Frontal cortex (tissue), 4 donors: ENCODE measurements around the gene GSDME. TPM values are rescaled to one million over a fixed set of nuclear protein-coding genes. Genes with fewer than 3 reads are reported as not detected.

Source experiments
- DNase-seq, 2 donors: peaks; one replicate each; pipeline ENCODE4 v3.0.0; 2012; ENCODE audit warnings: low spot score in 2 of 2
- FAIRE-seq: peaks from 2 replicates; lab custom pipeline; 2012; peaks lifted over from hg19 to GRCh38; lab: Jason Lieb, UNC
- total RNA-seq: library from RNA; depleted of rRNA; stranded (reverse); fragments of >200 nt; gene quantifications from one replicate; pipeline ENCODE4 v1.2.3, GENCODE V29; 2014
- donor health status: control.
- donor health status: control.
- donor health status: control.

The GSDME gene
- total RNA-seq, 1 donor from 2014 or later, result 39.5 TPM

GRCh38 chr7:24668927-24669635 lies 88.2 kb downstream of the GSDME start:
- DNase-seq, result no peak
- FAIRE-seq, result no peak

DNA sequence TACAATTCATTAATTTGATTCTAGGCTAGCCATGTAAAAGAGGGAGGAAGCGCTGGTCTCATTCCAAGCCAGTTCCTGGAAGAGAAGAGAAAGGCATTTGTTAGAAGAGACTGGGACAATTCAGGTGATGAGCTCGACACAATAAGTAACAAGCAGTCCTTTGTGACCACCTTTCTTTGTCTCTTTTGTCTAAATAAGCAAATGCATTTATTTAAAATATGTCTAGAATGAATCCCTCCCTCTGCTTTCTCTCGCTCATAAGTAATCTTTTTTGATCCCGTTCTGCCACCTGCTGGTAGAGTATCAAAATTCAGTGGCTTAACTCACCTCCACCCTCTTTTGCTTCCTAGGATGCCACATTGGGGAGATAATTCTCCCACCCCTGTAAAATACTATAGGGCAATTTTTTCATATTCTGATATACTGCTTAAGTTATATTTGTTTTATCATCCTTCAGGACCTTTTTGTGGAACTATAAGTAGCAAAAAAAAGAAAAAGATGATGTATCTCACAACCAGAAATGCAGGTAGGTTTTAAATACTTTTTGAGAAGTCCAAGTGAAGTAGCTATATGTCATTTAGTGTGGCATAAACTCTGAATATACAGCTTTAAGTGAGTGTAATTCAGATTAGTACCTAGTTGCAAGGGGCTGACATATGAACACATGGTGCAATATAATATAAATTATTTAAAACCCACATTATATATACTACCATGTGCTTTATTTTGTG lies 91.5 kb downstream of the GSDME start:
- FAIRE-seq, result no peak

DNA sequence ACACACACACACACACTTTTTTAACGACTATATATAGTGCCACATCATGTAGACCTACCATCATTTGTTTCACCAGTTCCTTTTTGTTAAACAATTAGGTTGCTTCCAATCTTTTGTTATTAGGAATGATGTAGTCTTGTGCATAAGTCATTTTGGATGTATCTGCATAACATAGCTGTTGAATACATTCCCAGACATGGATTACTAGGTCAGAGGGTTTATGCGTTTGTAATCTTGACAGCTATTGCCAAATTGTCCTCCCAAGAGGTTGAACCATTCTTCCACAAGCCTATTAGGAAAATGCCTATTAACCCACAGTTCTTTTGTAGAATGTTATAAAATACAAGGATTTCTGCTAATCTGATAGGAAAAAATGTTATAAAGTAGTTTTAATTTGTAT lies 96.7 kb downstream of the GSDME start:
- FAIRE-seq (no peak), DNase-seq (no peak)

More for the DNA sequence above, 91.5 kb downstream of the GSDME start:
- DNase-seq, result no peak

DNA sequence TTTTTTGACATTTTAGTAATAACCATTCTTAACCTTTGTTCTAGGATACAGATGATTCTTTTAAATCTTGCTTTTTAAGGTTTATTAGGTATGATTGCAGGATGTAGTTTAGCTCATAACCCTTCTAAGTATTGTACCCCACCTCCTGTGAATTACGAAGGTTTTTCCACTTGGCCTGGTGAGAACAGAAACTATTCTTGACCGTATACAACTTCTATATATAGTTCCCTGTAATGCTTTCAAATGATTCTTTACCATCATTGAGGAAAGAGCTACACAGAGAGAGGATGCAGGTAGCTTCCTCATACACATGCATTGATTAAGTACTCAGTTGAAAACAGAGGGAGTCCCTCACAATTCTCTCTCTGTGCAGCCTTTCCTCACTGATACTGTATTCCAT lies 97.8 kb downstream of the GSDME start:
- DNase-seq (no peak), FAIRE-seq (no peak)

GRCh38 chr7:24657980-24658379 lies 99.3 kb downstream of the GSDME start:
- DNase-seq (no peak), FAIRE-seq (no peak)

GRCh38 chr7:24656608-24657007 lies 100.7 kb downstream of the GSDME start:
- no peak for DNase-seq
- no peak for FAIRE-seq

DNA sequence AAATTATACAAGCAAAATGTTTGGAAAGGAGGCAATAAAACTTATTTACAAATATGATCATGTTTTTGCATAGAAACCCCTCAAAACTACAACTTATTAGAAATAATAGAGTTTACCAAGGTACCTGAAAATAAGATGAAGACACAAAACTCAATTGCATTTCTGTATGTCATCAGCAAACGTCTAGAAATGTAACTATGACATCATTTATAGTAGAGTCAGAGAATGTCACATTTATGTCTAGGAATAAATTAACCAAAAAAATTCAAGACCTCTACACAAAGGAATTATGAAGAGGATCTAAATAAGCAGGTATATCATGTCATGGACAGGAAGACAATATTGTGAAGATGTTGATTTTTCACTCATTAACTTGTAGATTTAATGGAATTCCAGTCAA lies 103.0 kb downstream of the GSDME start:
- FAIRE-seq (no peak), DNase-seq (no peak)

DNA sequence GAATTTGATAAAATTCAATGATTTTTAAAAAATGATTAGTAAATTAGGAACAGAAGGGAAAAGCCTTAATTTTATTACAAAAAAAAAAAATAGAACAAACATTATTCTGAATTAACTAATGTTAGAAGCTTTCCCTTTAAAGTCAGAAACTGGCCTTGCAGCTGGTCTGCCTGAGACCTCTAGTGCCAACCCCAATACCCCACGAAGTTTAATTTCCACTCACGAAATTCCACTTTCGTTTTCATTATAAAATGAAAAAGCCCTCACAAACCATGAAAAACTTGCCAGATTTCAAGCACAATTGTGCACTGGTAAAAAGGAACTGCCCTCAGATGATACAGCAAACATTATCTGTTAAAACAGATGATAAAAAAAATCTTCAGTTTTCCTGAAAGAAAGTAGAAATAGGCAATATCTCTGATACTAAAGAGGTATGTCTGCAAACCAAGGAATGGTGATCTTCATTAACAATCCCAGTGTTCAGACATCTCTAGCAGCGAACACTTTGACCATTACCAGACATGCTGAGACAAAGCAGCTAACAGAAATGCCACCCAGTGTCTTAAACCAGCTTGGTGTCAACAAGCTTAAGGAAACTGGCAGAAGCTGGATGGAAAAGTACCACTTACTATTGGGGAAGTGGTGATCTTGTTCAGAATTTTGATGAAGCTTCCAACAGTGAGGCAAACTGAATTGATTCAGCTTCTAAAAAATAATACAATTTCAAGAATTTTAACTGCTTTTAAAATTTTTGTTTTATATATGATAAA lies 103.8 kb downstream of the GSDME start:
- no peak for DNase-seq
- no peak for FAIRE-seq

GRCh38 chr7:24652251-24652939 lies 104.9 kb downstream of the GSDME start:
- FAIRE-seq, result no peak
- no peak for DNase-seq

Other genes starting within 250 kb of the GSDME start
- gene PALS2, start 184.0 kb downstream of the GSDME start, total RNA-seq, result 174 TPM
- gene OSBPL3, start 222.7 kb upstream of the GSDME start, total RNA-seq, result 4.5 TPM